Uterus (tissue), 4 donors: ENCODE measurements around the gene SCGB2A2. TPM values are rescaled to one million over a fixed set of nuclear protein-coding genes. Genes with fewer than 3 reads are reported as not detected.

Experiments used
- DNase-seq, 2 donors: peaks; one replicate each; pipeline ENCODE4 v3.0.0-alpha.2; 2019 to 2020
- H3K27ac ChIP-seq, 2 donors: fragments of 200-600 bp; sonication (generic); 1 replicate in 1 of 2; 2 replicates in 1 of 2; pipeline ENCODE4 v1.5.1; 2016 to 2018
- H3K27me3 ChIP-seq, 2 donors: fragments of 200-600 bp; sonication (generic); one replicate each; pipeline ENCODE4 v1.5.1; 2018 to 2019; ENCODE audit warnings: control low read depth in 1 of 2
- H3K36me3 ChIP-seq, 2 donors: fragments of 200-600 bp; sonication (generic); one replicate each; pipeline ENCODE4 v1.5.1; 2019; ENCODE audit warnings: control low read depth in 1 of 2
- H3K4me1 ChIP-seq, 2 donors: fragments of 200-600 bp; sonication (generic); one replicate each; pipeline ENCODE4 v1.5.1; 2018 to 2019; ENCODE audit warnings: control low read depth in 1 of 2
- H3K4me3 ChIP-seq, 2 donors: fragments of 200-600 bp; sonication (generic); 1 replicate in 1 of 2; 2 replicates in 1 of 2; pipeline ENCODE4 v1.5.1; 2018 to 2019; ENCODE audit warnings: mild to moderate bottlenecking in 1 of 2
- H3K9me3 ChIP-seq, 2 donors: fragments of 200-600 bp; sonication (generic); one replicate each; pipeline ENCODE4 v1.5.1; 2019; ENCODE audit warnings: control low read depth in 1 of 2
- POLR2A ChIP-seq, 2 donors: fragments of 450-650 bp; IDR thresholded peaks; one replicate each; pipeline ENCODE4 v1.6.1; 2016; ENCODE audit warnings: antibody characterized with exemption in 2 of 2, mild to moderate bottlenecking in 1 of 2, moderate library complexity in 1 of 2
- intact Hi-C: fragments of 100-400 bp; cut with DNase I; formaldehyde crosslinking; loops from one replicate; pipeline ENCODE4 v1.15.1; 2023; ENCODE audit warnings: low total_unique reads
- total RNA-seq, 4 donors: library from RNA; depleted of rRNA in 3 of 4; stranded (reverse); fragments of >200 nt in 3 of 4; gene quantifications; one replicate each; pipeline versions ENCODE4 v1.1.0 to v1.2.4, GENCODE V29; 2014 to 2023
- TF ChIP-seq, protein P1 (sequence below), 4 experiments: fragments of 200-600 bp in 2 of 4; fragments of 450-650 bp in 2 of 4; sonication (generic) in 2 of 4; IDR thresholded peaks; one replicate each; pipeline ENCODE4 v1.5.1; 2016 to 2019; ENCODE audit warnings: antibody characterized with exemption in 4 of 4, mild to moderate bottlenecking in 2 of 4, moderate library complexity in 1 of 4
- donor health status: DM: yes; HTN: yes; CAD: no.

SCGB2A2 gene
- total RNA-seq, 4 donors from 2014 or later = not detected

DNA sequence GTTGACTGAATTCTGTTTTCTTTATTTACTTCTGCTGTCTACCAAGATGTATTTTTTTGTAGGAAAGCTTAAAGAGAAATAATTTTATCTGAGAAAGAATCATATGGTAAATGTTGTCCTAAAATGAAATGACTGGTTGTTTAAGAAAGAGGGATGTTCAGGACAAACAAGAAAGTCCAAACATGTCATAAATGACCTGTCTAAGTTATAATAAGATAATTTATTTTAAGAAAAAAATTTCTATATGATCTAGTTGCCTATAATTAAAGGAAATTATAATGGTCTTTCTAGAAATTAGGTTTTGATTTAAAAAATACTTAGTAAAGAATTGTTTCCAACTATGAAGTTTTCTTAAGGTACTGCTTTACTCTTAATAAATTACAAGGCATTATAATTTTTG lies 10.5 kb downstream of the SCGB2A2 start:
- H3K9me3 ChIP-seq = no peaks in the 10 kb centered on the region
- H3K27me3 ChIP-seq = no peaks in the 10 kb centered on the region
- no peak for TF ChIP-seq POLR2A (IDR thresholded peaks at IDR 0.05)
- TF ChIP-seq, protein P1, sequence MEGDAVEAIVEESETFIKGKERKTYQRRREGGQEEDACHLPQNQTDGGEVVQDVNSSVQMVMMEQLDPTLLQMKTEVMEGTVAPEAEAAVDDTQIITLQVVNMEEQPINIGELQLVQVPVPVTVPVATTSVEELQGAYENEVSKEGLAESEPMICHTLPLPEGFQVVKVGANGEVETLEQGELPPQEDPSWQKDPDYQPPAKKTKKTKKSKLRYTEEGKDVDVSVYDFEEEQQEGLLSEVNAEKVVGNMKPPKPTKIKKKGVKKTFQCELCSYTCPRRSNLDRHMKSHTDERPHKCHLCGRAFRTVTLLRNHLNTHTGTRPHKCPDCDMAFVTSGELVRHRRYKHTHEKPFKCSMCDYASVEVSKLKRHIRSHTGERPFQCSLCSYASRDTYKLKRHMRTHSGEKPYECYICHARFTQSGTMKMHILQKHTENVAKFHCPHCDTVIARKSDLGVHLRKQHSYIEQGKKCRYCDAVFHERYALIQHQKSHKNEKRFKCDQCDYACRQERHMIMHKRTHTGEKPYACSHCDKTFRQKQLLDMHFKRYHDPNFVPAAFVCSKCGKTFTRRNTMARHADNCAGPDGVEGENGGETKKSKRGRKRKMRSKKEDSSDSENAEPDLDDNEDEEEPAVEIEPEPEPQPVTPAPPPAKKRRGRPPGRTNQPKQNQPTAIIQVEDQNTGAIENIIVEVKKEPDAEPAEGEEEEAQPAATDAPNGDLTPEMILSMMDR (IDR thresholded peaks at IDR 0.05) = no peak
- no peak overlapping the region for H3K4me3 ChIP-seq
- no peak overlapping the region for H3K27ac ChIP-seq
- H3K4me1 ChIP-seq = no peaks in the 10 kb centered on the region
- DNase-seq = no peak
- intact Hi-C loops = no loop called here
- H3K36me3 ChIP-seq = no peaks in the 10 kb centered on the region

DNA sequence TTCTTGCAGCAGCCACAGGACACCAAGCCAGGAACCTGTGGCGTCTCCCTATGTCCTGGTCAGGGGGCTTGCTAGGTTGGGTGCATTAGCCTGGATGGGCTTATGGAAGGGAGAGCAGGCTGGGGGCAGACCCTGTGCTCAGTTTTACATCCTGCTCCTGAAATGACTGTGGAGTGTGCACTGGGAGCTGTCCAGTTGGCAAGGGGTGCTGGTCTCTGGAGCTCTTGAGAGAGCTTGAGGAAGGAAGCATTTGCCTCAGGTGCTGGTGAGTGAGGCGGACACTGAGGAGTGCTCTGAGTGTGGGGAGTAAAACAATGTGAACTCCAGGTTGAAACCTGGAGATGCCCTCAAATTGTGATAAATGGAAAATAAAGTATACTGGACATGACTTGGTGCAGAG lies 25.5 kb downstream of the SCGB2A2 start:
- no peak overlapping the region for H3K27ac ChIP-seq
- no peak for DNase-seq
- no peak overlapping the region for H3K4me3 ChIP-seq
- H3K4me1 ChIP-seq = no peaks in the 10 kb centered on the region
- TF ChIP-seq POLR2A (IDR thresholded peaks at IDR 0.05) = no peak
- TF ChIP-seq, protein P1 (IDR thresholded peaks at IDR 0.05) = no peak
- no peaks in the 10 kb centered on the region for H3K27me3 ChIP-seq
- no peaks in the 10 kb centered on the region for H3K36me3 ChIP-seq
- H3K9me3 ChIP-seq = no peaks in the 10 kb centered on the region
- intact Hi-C loops = no loop called here

DNA sequence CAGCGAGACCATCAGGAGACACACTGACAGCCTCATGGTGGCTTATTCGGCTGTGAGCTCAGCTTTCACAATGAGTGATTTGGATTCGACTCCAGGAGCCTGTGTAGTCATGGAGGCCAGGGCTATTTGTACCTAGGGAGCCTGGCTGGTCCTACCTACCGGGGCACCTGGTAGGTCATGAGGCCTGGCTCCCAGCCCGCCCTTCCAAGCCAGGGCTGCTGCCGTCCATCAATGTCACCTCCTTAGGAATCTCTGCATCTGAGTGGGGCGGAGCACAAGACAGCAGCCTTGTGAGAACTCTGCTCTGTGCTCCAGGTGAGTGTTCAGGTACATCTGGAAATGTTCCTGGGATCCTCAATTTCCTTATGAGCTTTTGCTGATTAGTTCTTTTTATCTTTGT lies 29.0 kb downstream of the SCGB2A2 start, which contains the start of gene SCGB1D4:
Gene SCGB1D4 (minus strand): TSS at position 101 of the 400 bp plus-strand sequence. CDS start 65 bp downstream, at position 36.
- no peak for TF ChIP-seq POLR2A (IDR thresholded peaks at IDR 0.05)
- TF ChIP-seq, protein P1 (IDR thresholded peaks at IDR 0.05) = no peak
- no peaks in the 10 kb centered on the region for H3K4me1 ChIP-seq
- intact Hi-C loops = no loop called here

DNA sequence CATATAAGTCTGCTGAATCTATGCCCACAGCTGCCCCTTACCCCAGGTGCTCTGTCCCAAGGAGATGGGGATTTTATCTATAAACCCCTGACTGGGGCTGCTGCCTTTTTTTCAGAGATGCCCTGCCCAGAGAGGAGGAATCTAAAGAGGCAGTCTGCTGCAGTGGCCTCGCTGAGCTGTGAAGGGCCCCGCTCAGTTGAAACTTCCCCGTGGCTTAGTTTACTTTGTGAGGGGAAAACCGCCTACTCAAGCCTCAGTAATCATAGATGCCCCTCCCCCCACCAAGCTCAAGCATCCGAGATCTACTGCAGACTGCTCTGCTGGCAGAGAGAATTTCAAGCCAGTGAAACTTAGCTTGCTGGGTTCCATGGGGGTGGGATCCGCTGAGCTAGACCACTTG lies 36.3 kb downstream of the SCGB2A2 start:
- no peak for TF ChIP-seq POLR2A (IDR thresholded peaks at IDR 0.05)
- TF ChIP-seq, protein P1 (IDR thresholded peaks at IDR 0.05) = no peak
- no peaks in the 10 kb centered on the region for H3K4me1 ChIP-seq
- H3K27ac ChIP-seq = no peak overlapping the region
- no peak overlapping the region for H3K4me3 ChIP-seq
- H3K27me3 ChIP-seq = no peaks in the 10 kb centered on the region
- no peak for DNase-seq
- no peaks in the 10 kb centered on the region for H3K9me3 ChIP-seq
- intact Hi-C loops = no loop called here
- H3K36me3 ChIP-seq = no peaks in the 10 kb centered on the region

More for the DNA sequence above, 29.0 kb downstream of the SCGB2A2 start, which contains the start of gene SCGB1D4:
- no peaks in the 10 kb centered on the region for H3K27me3 ChIP-seq
- no peak for DNase-seq
- H3K36me3 ChIP-seq = no peaks in the 10 kb centered on the region
- H3K4me3 ChIP-seq = no peak within 1 kb of the TSS
- H3K27ac ChIP-seq = no peak within 1 kb of the TSS
- no peaks in the 10 kb centered on the region for H3K9me3 ChIP-seq

DNA sequence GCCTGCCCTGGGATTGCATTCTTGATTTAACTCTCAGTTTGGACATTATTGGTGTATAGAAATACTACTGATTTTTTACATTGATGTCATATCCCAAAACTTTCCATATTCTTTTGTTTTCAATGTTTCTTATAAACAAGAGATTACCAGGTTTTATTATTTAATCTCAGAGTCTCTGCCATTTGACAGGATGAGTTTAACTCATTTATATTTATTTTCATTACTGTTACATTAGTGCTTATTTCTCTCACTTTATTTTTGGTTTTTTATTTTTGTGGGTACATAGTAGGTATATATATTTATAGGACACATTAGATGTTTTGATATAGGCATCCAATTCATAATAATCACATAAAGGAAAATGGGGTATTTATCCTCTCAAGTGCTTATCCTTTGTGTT lies 38.0 kb downstream of the SCGB2A2 start:
- Histone ChIP-seq H3K9me3 (no peaks in the 10 kb centered on the region), H3K27ac (no peak overlapping the region), H3K4me3 (no peak overlapping the region), H3K4me1 (no peaks in the 10 kb centered on the region), H3K36me3 (no peaks in the 10 kb centered on the region), H3K27me3 (no peaks in the 10 kb centered on the region)
- intact Hi-C loops = no loop called here
- DNase-seq = no peak
- TF ChIP-seq, protein P1 (IDR thresholded peaks at IDR 0.05) = no peak
- TF ChIP-seq POLR2A (IDR thresholded peaks at IDR 0.05) = no peak
